ENCODE measurements around the gene CA10. TPM values are rescaled to one million over a fixed set of nuclear protein-coding genes. Genes with fewer than 3 reads are reported as not detected.

Gene CA10
- total RNA-seq, 1 donor from 2014 or later = not detected

- H3K9me3 Mint-ChIP-seq (ENCODE audit: low read depth) = no peaks in the 10 kb centered on the region
- peaks cover 9% of the 10 kb centered on the region for H3K4me1 Mint-ChIP-seq (ENCODE audit: low read depth)
- no peaks in the 10 kb centered on the region for H3K36me3 Mint-ChIP-seq (ENCODE audit: low read depth)
- no peak overlapping the region for H3K27ac Mint-ChIP-seq (ENCODE audit: unreplicated experiment)
- no peak overlapping the region for H3K4me3 Mint-ChIP-seq (ENCODE audit: unreplicated experiment)
- TF ChIP-seq, protein P1, sequence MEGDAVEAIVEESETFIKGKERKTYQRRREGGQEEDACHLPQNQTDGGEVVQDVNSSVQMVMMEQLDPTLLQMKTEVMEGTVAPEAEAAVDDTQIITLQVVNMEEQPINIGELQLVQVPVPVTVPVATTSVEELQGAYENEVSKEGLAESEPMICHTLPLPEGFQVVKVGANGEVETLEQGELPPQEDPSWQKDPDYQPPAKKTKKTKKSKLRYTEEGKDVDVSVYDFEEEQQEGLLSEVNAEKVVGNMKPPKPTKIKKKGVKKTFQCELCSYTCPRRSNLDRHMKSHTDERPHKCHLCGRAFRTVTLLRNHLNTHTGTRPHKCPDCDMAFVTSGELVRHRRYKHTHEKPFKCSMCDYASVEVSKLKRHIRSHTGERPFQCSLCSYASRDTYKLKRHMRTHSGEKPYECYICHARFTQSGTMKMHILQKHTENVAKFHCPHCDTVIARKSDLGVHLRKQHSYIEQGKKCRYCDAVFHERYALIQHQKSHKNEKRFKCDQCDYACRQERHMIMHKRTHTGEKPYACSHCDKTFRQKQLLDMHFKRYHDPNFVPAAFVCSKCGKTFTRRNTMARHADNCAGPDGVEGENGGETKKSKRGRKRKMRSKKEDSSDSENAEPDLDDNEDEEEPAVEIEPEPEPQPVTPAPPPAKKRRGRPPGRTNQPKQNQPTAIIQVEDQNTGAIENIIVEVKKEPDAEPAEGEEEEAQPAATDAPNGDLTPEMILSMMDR (IDR thresholded peaks at IDR 0.05) = no peak
- DNase-seq (ENCODE audit: low spot score) = no peak
- peaks cover 8% of the 10 kb centered on the region for H3K27me3 Mint-ChIP-seq (ENCODE audit: low read depth)
These were observed 8.9 kb downstream of the CA10 start for GRCh38 chr17:52149626-52150025.

- Mint-ChIP-seq H3K4me1 (ENCODE audit: low read depth) (peaks cover 9% of the 10 kb centered on the region), H3K27me3 (ENCODE audit: low read depth) (peaks cover 5% of the 10 kb centered on the region), H3K9me3 (ENCODE audit: low read depth) (no peaks in the 10 kb centered on the region), H3K27ac (ENCODE audit: unreplicated experiment) (no peak overlapping the region), H3K36me3 (ENCODE audit: low read depth) (no peaks in the 10 kb centered on the region), H3K4me3 (ENCODE audit: unreplicated experiment) (no peak overlapping the region)
- no peak for DNase-seq (ENCODE audit: low spot score)
- TF ChIP-seq, protein P1 (IDR thresholded peaks at IDR 0.05) = no peak
These were observed 9.6 kb downstream of the CA10 start for GRCh38 chr17:52148969-52149351.

DNA sequence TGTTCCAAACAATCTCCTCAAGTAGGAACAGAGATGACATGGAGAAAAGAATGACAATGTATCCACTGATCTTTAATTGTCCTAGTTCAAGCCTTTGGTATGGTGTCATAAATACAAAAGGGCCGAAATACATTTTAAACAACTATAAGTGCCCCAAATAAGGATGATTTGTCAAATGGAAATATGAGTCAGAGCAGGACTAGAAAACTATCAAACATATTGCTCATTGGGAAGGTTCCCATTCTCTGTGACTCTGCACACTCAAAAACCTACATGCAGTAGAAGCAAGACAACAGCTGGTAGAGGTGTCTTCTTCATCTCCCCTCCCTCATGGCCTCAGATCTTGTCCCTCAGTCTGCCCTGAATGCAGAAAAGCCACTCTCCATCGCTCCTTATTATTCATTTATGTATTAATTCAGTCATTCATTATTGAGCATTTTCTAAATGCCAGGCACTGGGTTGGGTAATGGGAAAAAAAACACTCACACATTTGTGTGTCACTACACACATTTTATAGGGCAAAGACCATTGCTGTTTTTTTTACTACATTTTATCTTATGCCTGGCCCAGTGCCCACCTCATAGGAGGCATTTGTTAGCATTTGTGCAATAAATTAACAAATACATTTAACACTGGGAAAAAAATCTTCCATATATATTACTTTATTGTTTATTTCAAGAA is 10.1 kb downstream of the CA10 start:
- no peaks in the 10 kb centered on the region for H3K36me3 Mint-ChIP-seq (ENCODE audit: low read depth)
- no peak overlapping the region for H3K27ac Mint-ChIP-seq (ENCODE audit: unreplicated experiment)
- H3K4me1 Mint-ChIP-seq (ENCODE audit: low read depth) = peaks cover 9% of the 10 kb centered on the region
- TF ChIP-seq, protein P1 (IDR thresholded peaks at IDR 0.05) = no peak
- peaks cover 7% of the 10 kb centered on the region for H3K27me3 Mint-ChIP-seq (ENCODE audit: low read depth)
- DNase-seq (ENCODE audit: low spot score) = no peak
- no peaks in the 10 kb centered on the region for H3K9me3 Mint-ChIP-seq (ENCODE audit: low read depth)
- no peak overlapping the region for H3K4me3 Mint-ChIP-seq (ENCODE audit: unreplicated experiment)

- Mint-ChIP-seq H3K4me1 (ENCODE audit: low read depth) (peaks cover 9% of the 10 kb centered on the region), H3K4me3 (ENCODE audit: unreplicated experiment) (no peak overlapping the region), H3K27me3 (ENCODE audit: low read depth) (peaks cover 7% of the 10 kb centered on the region), H3K36me3 (ENCODE audit: low read depth) (no peaks in the 10 kb centered on the region), H3K9me3 (ENCODE audit: low read depth) (no peaks in the 10 kb centered on the region), H3K27ac (ENCODE audit: unreplicated experiment) (no peak overlapping the region)
- no peak for DNase-seq (ENCODE audit: low spot score)
- TF ChIP-seq, protein P1 (IDR thresholded peaks at IDR 0.05) = no peak
These were observed 10.6 kb downstream of the CA10 start for GRCh38 chr17:52147872-52148271.

- Mint-ChIP-seq H3K9me3 (ENCODE audit: low read depth) (no peaks in the 10 kb centered on the region), H3K27ac (ENCODE audit: unreplicated experiment) (peak overlapping the region; percentile 18), H3K36me3 (ENCODE audit: low read depth) (no peaks in the 10 kb centered on the region), H3K4me3 (ENCODE audit: unreplicated experiment) (no peak overlapping the region), H3K27me3 (ENCODE audit: low read depth) (peaks cover 7% of the 10 kb centered on the region), H3K4me1 (ENCODE audit: low read depth) (peaks cover 9% of the 10 kb centered on the region)
- no peak for DNase-seq (ENCODE audit: low spot score)
- TF ChIP-seq, protein P1 (IDR thresholded peaks at IDR 0.05) = no peak
These were observed 11.1 kb downstream of the CA10 start for GRCh38 chr17:52147431-52147830.

All from chondrocyte (in vitro differentiated cells).